Right hindlimb (tissue), 1 donor: Measurements from ENCODE around the gene ABCB1.
"Not testable (repeated sequence)": the region's sequence is repeated elsewhere in the genome, so short reads cannot be mapped to it uniquely, and the experiment has no call there.

Experiments used
- DNase-seq: peaks from one replicate; pipeline ENCODE4 v3.0.0-alpha.2; 2018

The ABCB1 gene

GRCh38 chr7:87511510-87511909 is 89.2 kb downstream of the ABCB1 start:
- DNase-seq: no peak

GRCh38 chr7:87510411-87510875 is 90.2 kb downstream of the ABCB1 start:
- peak; percentile 56 for DNase-seq

GRCh38 chr7:87507446-87507845 is 93.2 kb downstream of the ABCB1 start:
- no peak for DNase-seq

- DNase-seq: peak; percentile 27
These were observed 94.2 kb downstream of the ABCB1 start for GRCh38 chr7:87506246-87507180.

- DNase-seq: no peak
These were observed 95.0 kb downstream of the ABCB1 start for GRCh38 chr7:87505557-87506245.

- no peak for DNase-seq
These were observed 95.6 kb downstream of the ABCB1 start for GRCh38 chr7:87505122-87505521.

GRCh38 chr7:87499494-87499893 is 101.2 kb downstream of the ABCB1 start:
- DNase-seq: no peak

- no peak for DNase-seq
These were observed 101.8 kb downstream of the ABCB1 start for GRCh38 chr7:87498893-87499292.

- no peak for DNase-seq
These were observed 103.2 kb downstream of the ABCB1 start for GRCh38 chr7:87497482-87497881.

- DNase-seq: no peak
These were observed 105.3 kb downstream of the ABCB1 start for GRCh38 chr7:87495366-87495765.

- no peak for DNase-seq
These were observed 106.2 kb downstream of the ABCB1 start for GRCh38 chr7:87494454-87494853.

GRCh38 chr7:87483131-87483530 is 117.6 kb downstream of the ABCB1 start:
- DNase-seq: no peak

- DNase-seq: no peak
These were observed 118.6 kb downstream of the ABCB1 start for GRCh38 chr7:87482115-87482514.

- DNase-seq: no peak
These were observed 120.3 kb downstream of the ABCB1 start for GRCh38 chr7:87480386-87480785.

- DNase-seq: no peak
These were observed 120.7 kb downstream of the ABCB1 start for GRCh38 chr7:87479951-87480350.

- no peak for DNase-seq
These were observed 124.5 kb downstream of the ABCB1 start for GRCh38 chr7:87476179-87476557.

GRCh38 chr7:87475359-87476178 is 125.1 kb downstream of the ABCB1 start, which contains the start of gene ABCB4:
Gene ABCB4 (minus strand): TSS chr7:87475680. CDS start chr7:87475465, 215 bp downstream.
- DNase-seq: peak; percentile 33

GRCh38 chr7:87474533-87475358 is 125.9 kb downstream of the ABCB1 start:
- DNase-seq: peak; percentile 21

GRCh38 chr7:87473986-87474385 is 126.7 kb downstream of the ABCB1 start:
- DNase-seq: no peak

- DNase-seq: no peak
These were observed 127.5 kb downstream of the ABCB1 start for GRCh38 chr7:87473192-87473591.

GRCh38 chr7:87471473-87471872 is 129.2 kb downstream of the ABCB1 start:
- DNase-seq: no peak

- not testable (repeated sequence) for DNase-seq
These were observed 131.5 kb downstream of the ABCB1 start for GRCh38 chr7:87469204-87469603.
